Activated CD4-positive, alpha-beta memory T cell treated with anti-CD3 and anti-CD28 coated beads for 36 hours (primary cell): ENCODE results near the gene MTG1. TPM values are rescaled to one million over a fixed set of nuclear protein-coding genes. Genes with fewer than 3 reads are reported as not detected.
A peak's percentile ranks its signal among the peaks of the same experiment; 100 is the strongest.

Experiments
- CTCF ChIA-PET: fragments of 350-600 bp; sonication (Branson Sonifier 250); formaldehyde crosslinking; loops from one replicate; lab custom pipeline; 2021; ENCODE audit warnings: antibody characterized with exemption, inconsistent platforms; lab: Charles Lee
- POLR2A ChIA-PET: fragments of 350-600 bp; sonication (Branson Sonifier 250); formaldehyde crosslinking; loops from one replicate; lab custom pipeline; 2021; ENCODE audit warnings: antibody characterized with exemption; lab: Charles Lee
- DNase-seq: peaks from one replicate; pipeline ENCODE4 v3.0.0-alpha.2; 2020
- H3K27ac Mint-ChIP-seq: one replicate; pipeline ENCODE4 v1.8.0; 2021; ENCODE audit warnings: mixed read lengths
- H3K27me3 Mint-ChIP-seq: one replicate; pipeline ENCODE4 v1.8.0; 2021; ENCODE audit warnings: mixed read lengths
- H3K36me3 Mint-ChIP-seq: one replicate; pipeline ENCODE4 v1.8.0; 2021; ENCODE audit warnings: mixed read lengths
- H3K4me1 Mint-ChIP-seq: one replicate; pipeline ENCODE4 v1.8.0; 2021; ENCODE audit warnings: low read depth, mixed read lengths
- H3K4me3 Mint-ChIP-seq: one replicate; pipeline ENCODE4 v1.8.0; 2021; ENCODE audit warnings: mild to moderate bottlenecking, mixed read lengths
- H3K9me3 Mint-ChIP-seq: one replicate; pipeline ENCODE4 v1.8.0; 2021; ENCODE audit warnings: mixed read lengths
- intact Hi-C: fragments of 100-400 bp; cut with micrococcal nuclease; formaldehyde crosslinking; loops from one replicate; pipeline ENCODE4 v1.15.1; 2023
- total RNA-seq, 2 experiments: library from RNA; stranded (reverse); gene quantifications; one replicate each; pipeline ENCODE4 v1.2.3, GENCODE V29; 2021

Gene MTG1, protein sequence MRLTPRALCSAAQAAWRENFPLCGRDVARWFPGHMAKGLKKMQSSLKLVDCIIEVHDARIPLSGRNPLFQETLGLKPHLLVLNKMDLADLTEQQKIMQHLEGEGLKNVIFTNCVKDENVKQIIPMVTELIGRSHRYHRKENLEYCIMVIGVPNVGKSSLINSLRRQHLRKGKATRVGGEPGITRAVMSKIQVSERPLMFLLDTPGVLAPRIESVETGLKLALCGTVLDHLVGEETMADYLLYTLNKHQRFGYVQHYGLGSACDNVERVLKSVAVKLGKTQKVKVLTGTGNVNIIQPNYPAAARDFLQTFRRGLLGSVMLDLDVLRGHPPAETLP
- total RNA-seq: 10 to 100 TPM; 33.9 to 40.3 TPM

DNA sequence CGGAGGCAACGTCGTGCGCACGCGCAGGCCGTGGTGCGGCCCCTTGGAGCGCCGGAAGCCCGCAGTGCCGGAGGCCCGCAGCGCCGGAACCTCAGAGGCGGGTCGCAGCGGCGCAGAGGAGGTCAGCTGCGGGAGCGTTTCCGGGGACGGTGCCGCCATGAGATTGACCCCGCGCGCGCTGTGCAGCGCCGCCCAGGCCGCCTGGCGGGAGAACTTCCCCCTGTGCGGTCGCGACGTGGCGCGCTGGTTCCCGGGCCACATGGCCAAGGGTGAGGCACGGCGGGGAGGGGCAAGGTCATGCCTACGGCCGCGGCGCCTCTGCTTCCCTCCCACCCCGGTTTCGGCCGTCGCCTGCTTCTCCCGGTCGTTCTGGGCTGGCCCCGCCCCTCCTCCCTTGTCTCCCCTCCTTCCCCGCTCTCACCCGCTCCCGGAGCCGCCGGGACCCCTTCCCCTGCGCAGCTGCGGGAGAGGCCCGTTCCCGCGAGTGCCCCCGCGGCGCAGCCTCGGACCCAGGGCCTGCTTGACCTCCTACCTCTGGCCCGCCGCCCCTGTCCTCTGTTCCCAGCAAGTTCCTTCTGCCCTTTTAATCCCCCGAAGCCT, at the start of gene MTG1:
Gene MTG1, plus strand, starts transcription at position 94 of the 600 bp plus-strand sequence. Its CDS starts 64 bp downstream, at position 158.
- DNase-seq: peak; percentile 96
- CTCF ChIA-PET: interaction anchor here (0.8 to 1.0 kb wide), 2 partner anchors 45 to 64 kb away, joined by 3 to 5 read pairs; no protein-coding TSS in a partner anchor
- Mint-ChIP-seq H3K9me3 (no peaks in the 10 kb centered on the region), H3K27me3 (no peaks in the 10 kb centered on the region), H3K27ac (peak within 1 kb of the TSS; percentile 95), H3K4me1 (peaks cover 49% of the 10 kb centered on the region), H3K36me3 (peaks cover 23% of the 10 kb centered on the region), H3K4me3 (peak within 1 kb of the TSS; percentile 96)
- intact Hi-C loops: loop anchor here (1.0 to 5.0 kb wide), 5 partner anchors 15 to 947 kb away; partner anchors contain the start of genes ECHS1, FUOM and PAOX
- POLR2A ChIA-PET: no interaction called here

DNA sequence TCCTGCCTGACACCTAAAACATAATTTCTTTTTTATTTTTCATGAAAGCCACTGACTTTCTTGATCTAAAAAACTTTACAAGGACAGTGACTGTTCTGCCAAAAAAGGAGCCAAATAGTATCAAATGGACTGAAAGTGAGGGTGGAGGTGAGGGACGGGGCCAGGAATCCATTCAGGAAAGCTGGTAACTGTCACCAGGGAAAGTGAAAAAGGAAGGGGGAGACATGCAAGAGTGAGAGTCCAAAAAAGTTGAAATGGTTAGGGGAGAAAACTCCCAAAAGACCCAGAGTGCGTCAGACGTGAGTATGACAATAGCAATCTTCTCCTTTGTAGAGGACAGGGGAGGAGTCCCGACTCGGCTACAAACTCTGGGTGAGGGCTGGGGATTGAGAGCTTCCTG, 49.7 kb upstream of the MTG1 start:
- intact Hi-C loops: no loop called here
- no peak overlapping the region for H3K27ac Mint-ChIP-seq
- no peaks in the 10 kb centered on the region for H3K9me3 Mint-ChIP-seq
- POLR2A ChIA-PET: no interaction called here
- CTCF ChIA-PET: no interaction called here
- peaks cover 3% of the 10 kb centered on the region for H3K4me1 Mint-ChIP-seq
- H3K36me3 Mint-ChIP-seq: no peaks in the 10 kb centered on the region
- peaks cover 29% of the 10 kb centered on the region for H3K27me3 Mint-ChIP-seq
- H3K4me3 Mint-ChIP-seq: no peak overlapping the region
- DNase-seq: no peak

DNA sequence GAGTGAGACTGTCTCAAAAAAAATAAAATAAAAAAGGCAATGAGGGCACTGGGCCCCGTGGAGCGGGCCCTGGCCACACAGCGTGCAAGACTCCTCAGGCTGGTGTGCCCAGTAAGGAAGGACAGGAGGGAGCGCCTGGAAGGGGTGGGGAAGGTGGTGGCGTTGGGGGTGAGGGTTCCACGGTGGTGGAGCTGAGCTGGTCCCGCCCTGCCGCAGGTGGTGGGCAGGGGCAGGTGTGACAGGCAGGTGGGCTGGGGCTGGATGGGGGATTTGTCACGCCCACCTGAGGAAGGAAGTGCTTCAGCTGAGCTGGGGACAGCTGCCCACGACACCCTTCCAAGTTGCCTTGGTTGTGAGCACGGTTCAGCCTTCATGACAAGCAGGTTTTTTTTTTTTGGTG, 47.5 kb upstream of the MTG1 start:
- Mint-ChIP-seq H3K9me3 (no peaks in the 10 kb centered on the region), H3K4me3 (no peak overlapping the region), H3K4me1 (peaks cover 3% of the 10 kb centered on the region), H3K27ac (no peak overlapping the region), H3K27me3 (peaks cover 31% of the 10 kb centered on the region), H3K36me3 (no peaks in the 10 kb centered on the region)
- ChIA-PET POLR2A (interaction anchor here (0.7 kb wide), 1 partner anchor 11 kb away, joined by 3 read pairs; no protein-coding TSS in a partner anchor), CTCF (interaction anchor here (1.5 kb wide), 1 partner anchor 17 kb away, joined by 3 read pairs; no protein-coding TSS in a partner anchor)
- intact Hi-C loops: no loop called here
- DNase-seq: no peak

DNA sequence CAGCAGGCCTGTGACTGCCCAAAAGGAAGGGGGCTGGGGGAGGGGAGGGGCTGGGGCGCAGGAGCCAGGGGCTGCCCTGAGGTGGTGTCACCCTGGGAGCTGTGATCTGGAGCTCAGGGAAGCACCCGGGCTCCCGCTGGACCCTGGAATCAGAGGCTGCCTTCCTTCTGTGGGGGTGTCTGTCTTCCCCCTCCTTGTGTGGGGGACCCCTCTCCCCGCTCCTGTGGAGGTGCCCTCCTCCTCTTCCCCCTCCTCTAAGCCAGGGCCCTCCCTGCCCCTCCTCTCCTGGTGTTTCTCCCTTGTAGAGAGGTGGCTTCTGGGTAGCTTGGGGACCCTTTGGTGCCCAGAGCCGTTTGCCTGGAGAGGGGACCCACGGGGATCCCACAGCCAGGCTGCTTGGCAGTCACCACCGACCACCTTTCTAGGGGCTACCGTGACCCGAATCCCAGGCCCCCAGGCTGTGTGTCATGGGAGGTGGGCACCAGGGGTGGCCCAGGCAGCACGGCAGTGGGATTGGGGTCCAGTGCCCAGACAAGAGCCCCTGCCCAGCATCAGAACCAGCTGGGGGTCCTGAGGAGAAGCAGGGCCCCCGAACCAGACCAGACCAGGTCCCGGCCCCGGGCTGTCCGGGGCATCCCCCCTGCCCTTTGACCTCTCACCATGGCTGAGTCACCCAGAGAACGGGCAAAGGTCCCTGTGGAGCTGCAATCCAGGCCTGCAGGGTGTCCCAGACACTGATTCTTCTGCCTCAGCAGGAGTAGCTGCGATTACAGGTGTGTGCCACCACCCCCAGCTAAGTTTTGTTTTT, 46.0 kb upstream of the MTG1 start:
- H3K27me3 Mint-ChIP-seq: peaks cover 27% of the 10 kb centered on the region
- peaks cover 3% of the 10 kb centered on the region for H3K4me1 Mint-ChIP-seq
- DNase-seq: no peak
- no peaks in the 10 kb centered on the region for H3K36me3 Mint-ChIP-seq
- H3K27ac Mint-ChIP-seq: no peak overlapping the region
- CTCF ChIA-PET: interaction anchor here (1.0 kb wide), 2 partner anchors 18 to 19 kb away, joined by 4 to 5 read pairs; no protein-coding TSS in a partner anchor
- H3K4me3 Mint-ChIP-seq: no peak overlapping the region
- H3K9me3 Mint-ChIP-seq: no peaks in the 10 kb centered on the region
- POLR2A ChIA-PET: interaction anchor here (0.6 to 0.9 kb wide), 3 partner anchors 10 to 766 kb away, joined by 3 to 4 read pairs (median 4); partner anchors contain the start of gene FUOM
- intact Hi-C loops: no loop called here

DNA sequence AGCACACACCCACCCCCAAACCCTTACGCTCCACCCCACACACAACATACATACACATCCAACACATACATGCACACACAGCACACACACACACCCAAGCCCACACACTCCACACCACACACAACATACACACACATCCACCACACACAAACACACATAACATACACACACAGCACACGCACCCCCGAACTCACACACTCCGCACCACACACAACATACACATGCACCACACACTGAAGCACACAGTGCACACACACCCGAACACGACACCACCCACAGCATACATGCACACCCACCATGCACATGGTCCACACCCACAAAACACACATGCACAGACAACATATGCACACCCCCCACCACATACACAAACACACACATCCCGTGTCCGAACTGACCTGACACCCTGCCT, 44.8 kb upstream of the MTG1 start:
- ChIA-PET CTCF (no interaction called here), POLR2A (no interaction called here)
- intact Hi-C loops: no loop called here
- Mint-ChIP-seq H3K4me1 (peaks cover 3% of the 10 kb centered on the region), H3K4me3 (no peak overlapping the region), H3K27me3 (peaks cover 19% of the 10 kb centered on the region), H3K9me3 (no peaks in the 10 kb centered on the region), H3K27ac (no peak overlapping the region), H3K36me3 (no peaks in the 10 kb centered on the region)
- no peak for DNase-seq

DNA sequence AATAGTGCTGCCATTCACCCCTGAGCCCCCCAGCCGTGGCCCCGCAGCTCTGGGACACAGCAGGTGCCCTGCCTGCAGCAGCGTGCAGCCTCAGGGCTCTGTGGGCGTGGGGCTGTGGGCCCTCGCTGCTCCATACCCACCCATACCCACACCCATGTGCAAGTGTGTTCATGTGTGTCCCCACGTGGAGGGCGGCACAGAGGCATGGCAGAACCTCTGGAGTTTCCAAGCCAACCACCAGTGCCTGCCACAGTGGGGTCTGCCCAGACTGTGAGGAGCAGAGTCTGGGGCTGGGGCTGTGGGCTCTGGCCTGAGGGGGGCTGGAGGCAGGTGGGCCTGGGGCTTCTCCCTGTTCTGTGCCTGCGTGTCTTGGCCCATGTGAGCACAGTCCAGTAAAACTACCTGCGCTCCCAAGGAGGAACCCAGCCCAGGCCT, 44.4 kb upstream of the MTG1 start:
- no peak for DNase-seq
- Mint-ChIP-seq H3K9me3 (no peaks in the 10 kb centered on the region), H3K4me1 (peaks cover 3% of the 10 kb centered on the region), H3K27me3 (peaks cover 18% of the 10 kb centered on the region), H3K4me3 (no peak overlapping the region), H3K27ac (no peak overlapping the region), H3K36me3 (no peaks in the 10 kb centered on the region)
- ChIA-PET POLR2A (no interaction called here), CTCF (no interaction called here)
- intact Hi-C loops: no loop called here

DNA sequence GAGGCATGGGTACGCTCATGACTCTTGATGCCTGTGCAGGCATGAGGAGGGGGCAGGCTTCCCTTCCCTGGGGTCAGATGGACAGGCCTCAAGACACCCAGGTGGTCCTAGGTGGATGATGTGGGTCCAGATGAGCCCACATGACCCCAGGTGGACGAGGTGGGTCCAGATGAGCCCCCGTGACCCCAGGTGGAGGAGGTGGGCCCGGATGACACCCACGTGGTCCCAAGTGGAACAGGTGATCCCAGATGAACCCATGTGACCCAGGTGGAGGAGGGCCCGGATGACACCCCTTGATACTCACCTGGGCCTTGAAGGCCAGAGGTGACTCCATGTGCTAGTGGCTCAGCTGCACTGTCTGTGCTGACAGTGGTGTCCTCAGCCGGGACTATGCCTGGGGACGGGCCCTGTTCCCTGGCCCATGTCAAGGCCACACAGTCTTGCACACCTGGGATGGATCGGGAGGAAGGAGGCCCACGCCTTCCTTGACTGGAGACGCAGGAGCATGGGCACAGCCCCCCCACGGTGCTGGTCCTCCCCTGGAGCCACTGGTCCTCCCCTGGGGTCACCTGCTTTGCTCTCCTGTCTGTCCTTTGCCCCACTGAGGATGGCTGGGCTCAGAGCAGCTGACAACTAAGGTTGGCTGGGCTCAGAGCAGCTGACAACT, 43.5 kb upstream of the MTG1 start:
- Mint-ChIP-seq H3K27ac (no peak overlapping the region), H3K36me3 (no peaks in the 10 kb centered on the region), H3K9me3 (no peaks in the 10 kb centered on the region), H3K27me3 (peaks cover 10% of the 10 kb centered on the region), H3K4me3 (no peak overlapping the region), H3K4me1 (peaks cover 3% of the 10 kb centered on the region)
- no peak for DNase-seq
- intact Hi-C loops: no loop called here
- ChIA-PET POLR2A (no interaction called here), CTCF (no interaction called here)

DNA sequence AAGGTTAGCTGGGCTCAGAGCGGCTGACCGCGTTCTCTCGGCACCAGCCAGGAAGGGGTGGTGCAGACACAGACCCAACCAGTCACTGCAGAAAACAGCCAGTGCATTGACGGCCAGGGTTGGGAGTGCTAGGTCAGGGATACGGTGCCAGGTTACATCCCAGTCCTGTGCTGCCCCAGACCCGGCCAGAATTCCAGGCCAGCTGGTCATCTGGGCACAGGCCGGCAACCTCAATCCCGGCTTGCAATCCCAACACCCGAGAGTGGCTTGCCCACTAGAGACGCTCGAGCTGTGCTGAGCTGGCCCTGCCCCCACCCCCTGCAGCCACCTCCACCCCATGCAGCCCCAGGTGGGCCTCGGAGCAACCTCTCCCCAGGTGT, 43.0 kb upstream of the MTG1 start:
- H3K9me3 Mint-ChIP-seq: no peaks in the 10 kb centered on the region
- CTCF ChIA-PET: interaction anchor here (1.1 kb wide), 1 partner anchor 43 kb away, joined by 3 read pairs; no protein-coding TSS in a partner anchor
- no peak overlapping the region for H3K4me3 Mint-ChIP-seq
- no peaks in the 10 kb centered on the region for H3K36me3 Mint-ChIP-seq
- H3K4me1 Mint-ChIP-seq: peaks cover 3% of the 10 kb centered on the region
- no peak overlapping the region for H3K27ac Mint-ChIP-seq
- intact Hi-C loops: no loop called here
- peaks cover 5% of the 10 kb centered on the region for H3K27me3 Mint-ChIP-seq
- no peak for DNase-seq
- POLR2A ChIA-PET: no interaction called here

DNA sequence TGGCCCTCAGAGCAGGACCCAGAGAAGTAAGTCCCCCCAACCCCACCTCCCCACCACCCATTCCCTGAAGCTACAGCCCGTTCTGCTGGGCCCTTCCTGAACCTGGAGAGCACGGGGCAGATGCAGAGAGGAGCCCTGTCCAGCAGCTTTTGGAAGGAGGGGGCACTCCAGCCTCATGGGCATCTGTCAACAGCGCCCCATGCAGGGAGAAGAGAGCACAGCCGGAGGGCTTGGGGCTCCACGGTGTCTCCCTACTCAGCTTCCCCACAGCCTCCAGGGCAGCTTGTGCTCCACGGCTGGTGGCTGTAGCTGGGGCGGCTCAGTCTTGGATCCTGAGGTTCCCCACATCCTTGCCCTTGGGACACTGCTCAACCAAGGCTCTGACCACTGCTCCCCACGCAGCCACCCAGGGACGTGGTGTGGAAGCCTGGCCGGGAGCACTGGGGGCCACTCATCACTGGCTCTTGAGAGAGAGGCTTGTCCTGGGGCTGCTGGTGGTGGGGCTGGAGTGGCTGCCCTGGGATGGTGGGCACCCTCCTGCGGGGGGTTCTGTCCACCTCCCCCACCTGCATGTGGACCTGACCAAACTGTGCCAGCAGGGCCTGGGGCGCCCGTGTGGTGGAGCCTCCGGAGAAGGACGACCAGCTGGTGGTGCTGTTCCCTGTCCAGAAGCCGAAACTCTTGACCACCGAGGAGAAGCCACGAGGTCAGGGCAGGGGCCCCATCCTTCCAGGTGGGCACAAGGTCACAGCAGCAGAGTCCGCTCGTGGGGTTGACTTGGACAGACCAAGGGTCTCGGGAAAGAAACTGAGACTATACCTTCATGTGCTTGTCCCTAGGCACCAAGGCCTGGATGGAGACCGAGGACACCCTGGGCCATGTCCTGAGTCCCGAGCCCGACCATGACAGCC, 42.3 kb upstream of the MTG1 start:
- Mint-ChIP-seq H3K9me3 (no peaks in the 10 kb centered on the region), H3K36me3 (peaks cover 3% of the 10 kb centered on the region), H3K4me3 (no peak overlapping the region), H3K27ac (no peak overlapping the region), H3K27me3 (peaks cover 5% of the 10 kb centered on the region), H3K4me1 (peaks cover 7% of the 10 kb centered on the region)
- CTCF ChIA-PET: interaction anchor here (0.6 to 1.1 kb wide), 2 partner anchors 22 to 44 kb away, joined by 3 read pairs; no protein-coding TSS in a partner anchor
- intact Hi-C loops: no loop called here
- POLR2A ChIA-PET: no interaction called here
- no peak for DNase-seq

DNA sequence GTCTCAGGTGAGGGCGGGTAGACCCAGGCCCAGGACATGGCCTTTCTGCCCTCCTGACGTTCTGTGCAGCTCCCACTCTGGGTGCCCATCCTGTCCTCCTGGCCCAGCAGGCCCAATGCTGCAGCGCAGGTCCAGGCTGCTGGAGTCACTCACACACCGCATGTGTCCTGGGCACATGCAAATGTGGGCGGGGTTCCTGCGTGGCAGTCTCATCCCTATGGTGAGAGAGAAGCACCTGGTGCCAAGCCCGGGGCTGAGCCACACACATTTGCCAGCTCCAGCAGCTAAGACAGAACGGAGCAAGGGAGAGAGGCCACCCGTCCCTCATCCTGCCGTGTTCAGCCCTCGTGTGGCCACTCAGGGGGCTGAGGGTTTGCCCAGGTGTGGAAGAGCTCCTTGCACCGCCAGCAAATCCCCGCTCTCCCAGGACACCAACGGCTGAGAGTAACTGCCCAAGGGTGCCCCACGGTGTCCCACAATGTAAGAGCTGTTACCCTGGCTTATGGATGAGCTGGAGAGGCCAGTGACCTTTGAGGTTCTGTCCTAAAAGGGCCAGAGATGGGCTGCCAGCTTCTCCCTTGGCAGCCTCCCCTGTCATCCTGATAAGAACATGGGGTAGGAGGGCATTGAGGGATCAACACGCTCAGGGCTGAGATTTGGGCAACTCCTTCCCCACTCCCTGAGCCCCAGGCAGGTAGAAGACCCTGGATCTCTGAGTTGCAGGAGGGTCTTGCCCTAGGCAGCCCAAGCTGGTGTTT, 40.6 kb upstream of the MTG1 start:
- Mint-ChIP-seq H3K27me3 (peaks cover 5% of the 10 kb centered on the region), H3K36me3 (peaks cover 3% of the 10 kb centered on the region), H3K4me3 (no peak overlapping the region), H3K27ac (no peak overlapping the region), H3K9me3 (no peaks in the 10 kb centered on the region), H3K4me1 (peaks cover 7% of the 10 kb centered on the region)
- intact Hi-C loops: no loop called here
- no peak for DNase-seq
- CTCF ChIA-PET: interaction anchor here (1.4 kb wide), 1 partner anchor 24 kb away, joined by 8 read pairs; no protein-coding TSS in a partner anchor
- POLR2A ChIA-PET: no interaction called here
